Left renal pelvis (tissue), 4 donors: ENCODE results near the gene CAMTA1. TPM values are rescaled to one million over a fixed set of nuclear protein-coding genes. Genes with fewer than 3 reads are reported as not detected.

Experiments
- DNase-seq, 4 donors: peaks; one replicate each; pipeline ENCODE4 v3.0.0-alpha.2; 2013; ENCODE audit warnings: low read depth in 4 of 4, low spot score in 3 of 4
- polyA plus RNA-seq, 4 donors: library from polyadenylated mRNA; unstranded; fragments of 120-200 nt; gene quantifications; one replicate each; pipeline ENCODE4 v1.2.1, GENCODE V29; 2013; ENCODE audit not compliant: insufficient read length in 4 of 4

CAMTA1 gene
- polyA plus RNA-seq, 4 donors, result 50.7 to 99.9 (median 87.8) TPM

GRCh38 chr1:6922096-6922931 is 137.1 kb downstream of the CAMTA1 start:
- no peak for DNase-seq

GRCh38 chr1:6923012-6923411 is 137.8 kb downstream of the CAMTA1 start:
- no peak for DNase-seq

GRCh38 chr1:6923416-6923815 is 138.2 kb downstream of the CAMTA1 start:
- DNase-seq, result no peak

- DNase-seq, result no peak
Observed at GRCh38 chr1:6923955-6924881, 139.0 kb downstream of the CAMTA1 start.

GRCh38 chr1:6924891-6925290 is 139.6 kb downstream of the CAMTA1 start:
- DNase-seq, result no peak

- DNase-seq, result no peak
Observed at GRCh38 chr1:6927626-6928025, 142.4 kb downstream of the CAMTA1 start.

- no peak for DNase-seq
Observed at GRCh38 chr1:6928106-6928885, 143.0 kb downstream of the CAMTA1 start.

GRCh38 chr1:6930732-6931300 is 145.6 kb downstream of the CAMTA1 start:
- no peak for DNase-seq

GRCh38 chr1:6935361-6935883 is 150.2 kb downstream of the CAMTA1 start:
- no peak for DNase-seq

- DNase-seq, result no peak
Observed at GRCh38 chr1:6935911-6936690, 150.8 kb downstream of the CAMTA1 start.

GRCh38 chr1:6937048-6937447 is 151.8 kb downstream of the CAMTA1 start:
- DNase-seq, result no peak

GRCh38 chr1:6939363-6939762 is 154.1 kb downstream of the CAMTA1 start:
- no peak for DNase-seq

GRCh38 chr1:6941786-6942185 is 156.5 kb downstream of the CAMTA1 start:
- no peak for DNase-seq

GRCh38 chr1:6942990-6943389 is 157.7 kb downstream of the CAMTA1 start:
- DNase-seq, result no peak

GRCh38 chr1:6944434-6944833 is 159.2 kb downstream of the CAMTA1 start:
- DNase-seq, result no peak

- DNase-seq, result no peak
Observed at GRCh38 chr1:6947952-6948351, 162.7 kb downstream of the CAMTA1 start.

GRCh38 chr1:6948416-6948815 is 163.2 kb downstream of the CAMTA1 start:
- no peak for DNase-seq

GRCh38 chr1:6948861-6949260 is 163.6 kb downstream of the CAMTA1 start:
- no peak for DNase-seq

- DNase-seq, result no peak
Observed at GRCh38 chr1:6950001-6950765, 164.9 kb downstream of the CAMTA1 start.
